NCI-H1930 (cell line): ENCODE results near the gene CD244.

Source experiments
- DNase-seq, 2 experiments: peaks; one replicate each; lab custom pipeline; 2025; lab: John Stamatoyannopoulos, UW

CD244 gene

GRCh38 chr1:160781186-160781766, 81.4 kb downstream of the CD244 start:
- no peak for DNase-seq

GRCh38 chr1:160780398-160780755, 82.3 kb downstream of the CD244 start:
- DNase-seq = no peak
